Hematopoietic multipotent progenitor cell treated with erythropoietin and hydrocortisone succinate and interleukin-3 and kit ligand, for 17 days (in vitro differentiated cells): ENCODE results near the gene ZNF827.

Source experiments
- DNase-seq: peaks from one replicate; pipeline ENCODE4 v3.0.0-alpha.2; 2015; ENCODE audit warnings: low spot score

The ZNF827 gene

GRCh38 chr4:145719752-145720624 is 218.6 kb downstream of the ZNF827 start:
- no peak for DNase-seq

- no peak for DNase-seq
Observed at GRCh38 chr4:145716661-145717200, 221.9 kb downstream of the ZNF827 start.

GRCh38 chr4:145716200-145716599 is 222.4 kb downstream of the ZNF827 start:
- DNase-seq: no peak

GRCh38 chr4:145709843-145710242 is 228.8 kb downstream of the ZNF827 start:
- DNase-seq: no peak

- no peak for DNase-seq
Observed at GRCh38 chr4:145709336-145709735, 229.3 kb downstream of the ZNF827 start.
